NCI-H187 (cell line): ENCODE measurements around the gene CLEC17A.

Source experiments
- DNase-seq, 2 experiments: peaks; one replicate each; lab custom pipeline; 2025; lab: John Stamatoyannopoulos, UW

Gene CLEC17A

GRCh38 chr19:14650161-14650560 is 67.3 kb downstream of the CLEC17A start:
- no peak for DNase-seq

DNA sequence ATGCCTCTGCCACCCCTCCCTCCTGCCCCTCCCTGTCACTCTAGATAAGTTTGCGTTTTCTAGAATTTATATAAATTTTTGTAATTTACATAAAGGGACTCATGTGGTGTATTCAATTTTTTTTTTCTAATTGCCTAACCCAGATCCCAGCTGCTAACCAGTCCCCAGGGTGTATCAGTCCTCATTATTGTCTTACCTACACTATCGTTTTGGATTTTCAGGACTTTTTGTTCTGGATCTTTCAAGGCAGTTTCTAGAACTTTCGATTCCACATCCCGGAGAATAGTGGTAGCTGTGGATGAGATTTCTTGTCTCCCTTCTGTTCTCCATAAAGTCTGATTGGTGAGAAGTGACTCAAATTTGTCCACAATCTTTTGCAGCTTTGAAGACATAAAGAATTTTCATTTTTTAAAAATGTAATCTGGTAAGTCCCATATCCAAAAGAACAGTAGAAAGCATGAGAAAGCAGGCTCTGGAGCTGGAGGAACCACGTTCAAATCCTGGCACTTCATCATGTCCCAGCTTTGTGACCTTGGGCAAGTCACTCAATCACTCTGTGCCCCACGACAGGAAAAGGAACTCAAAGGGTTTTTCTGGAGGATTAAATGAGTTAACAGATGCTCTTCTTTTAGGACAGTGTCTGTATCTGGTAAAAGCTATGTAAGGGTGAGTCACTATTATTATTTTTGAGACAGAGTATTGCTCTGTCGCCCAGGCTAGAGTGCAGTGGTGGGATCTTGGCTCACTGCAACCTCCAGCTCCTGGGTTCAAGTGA is 72.1 kb downstream of the CLEC17A start:
- DNase-seq, result no peak

DNA sequence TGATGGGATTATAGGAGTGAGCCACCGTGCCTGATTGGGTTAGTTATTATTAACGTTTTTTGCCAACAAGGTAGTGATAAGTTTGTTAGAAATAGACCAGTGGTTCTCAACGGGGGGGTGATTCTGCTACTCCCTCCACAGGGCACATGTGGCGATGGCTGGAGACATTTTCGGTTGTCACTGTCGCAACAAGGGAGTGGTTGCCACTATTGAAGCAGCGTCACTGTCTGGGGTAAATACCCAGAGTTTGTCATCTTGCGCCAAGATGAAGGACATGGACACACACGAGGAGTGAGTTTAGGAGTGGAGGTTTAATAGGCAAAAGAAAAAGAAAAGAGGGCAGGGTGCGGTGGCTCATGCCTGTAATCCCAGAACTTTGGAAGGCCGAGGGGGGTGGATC is 72.8 kb downstream of the CLEC17A start:
- DNase-seq, result no peak

- no peak for DNase-seq
These were observed 77.1 kb downstream of the CLEC17A start for GRCh38 chr19:14659874-14660489.

DNA sequence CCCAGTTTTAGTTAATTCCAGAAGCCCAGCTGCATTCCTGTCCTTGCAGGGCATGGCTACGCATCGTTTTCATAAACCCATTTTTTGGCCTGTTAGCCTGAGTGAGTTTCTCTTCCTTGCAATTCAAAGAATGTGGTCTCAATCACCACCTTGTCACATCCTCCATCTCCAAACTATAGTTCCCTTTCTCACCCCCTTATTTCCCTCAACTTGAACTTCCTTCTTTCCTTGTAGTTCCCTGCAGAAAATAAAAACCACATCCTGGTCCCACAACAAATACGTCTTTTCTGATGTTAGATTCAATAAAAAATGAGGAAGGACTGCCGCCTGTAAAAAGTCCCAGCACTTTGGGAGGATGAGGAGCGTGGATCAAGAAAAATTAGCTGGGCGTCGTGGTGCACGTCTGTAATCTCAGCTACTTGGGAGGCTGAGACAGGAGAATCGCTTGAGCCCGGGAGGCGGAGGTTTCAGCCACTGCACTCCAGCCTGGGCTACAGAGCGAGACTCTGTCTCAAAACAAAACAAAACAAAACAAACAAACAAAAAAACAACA is 78.6 kb downstream of the CLEC17A start:
- no peak for DNase-seq
